VCaP (cell line): ENCODE measurements around the gene UHRF1.
"Not testable (repeated sequence)": the region's sequence is repeated elsewhere in the genome, so short reads cannot be mapped to it uniquely, and the experiment has no call there.

Source experiments
- H3K27ac ChIP-seq: fragments of 450-650 bp; 2 replicates; pipeline ENCODE4 v1.5.1; 2017
- CTCF ChIP-seq: fragments of 450-650 bp; conservative IDR thresholded peaks from 2 replicates; pipeline ENCODE4 v1.5.1; 2017; ENCODE audit warnings: mild to moderate bottlenecking, moderate library complexity

Gene UHRF1

GRCh38 chr19:4889034-4889815 is 20.1 kb upstream of the UHRF1 start:
- H3K27ac ChIP-seq = no peak overlapping the region
- TF ChIP-seq CTCF = no peak

GRCh38 chr19:4891066-4891465 is 18.2 kb upstream of the UHRF1 start:
- no peak for TF ChIP-seq CTCF
- H3K27ac ChIP-seq = no peak overlapping the region

- H3K27ac ChIP-seq = not testable (repeated sequence)
Measured at GRCh38 chr19:4892962-4893361, 16.3 kb upstream of the UHRF1 start.

GRCh38 chr19:4896372-4896771 is 12.9 kb upstream of the UHRF1 start:
- TF ChIP-seq CTCF = no peak
- no peak overlapping the region for H3K27ac ChIP-seq

GRCh38 chr19:4897146-4897545 is 12.2 kb upstream of the UHRF1 start:
- H3K27ac ChIP-seq = no peak overlapping the region
- no peak for TF ChIP-seq CTCF

- H3K27ac ChIP-seq = not testable (repeated sequence)
Measured at GRCh38 chr19:4900879-4901278, 8.4 kb upstream of the UHRF1 start.

GRCh38 chr19:4902796-4903195 is 6.5 kb upstream of the UHRF1 start, which contains the start of gene ARRDC5:
Gene ARRDC5, minus strand, starts transcription at chr19:4902896. Its CDS starts 71 bp downstream, at chr19:4902825.
- TF ChIP-seq CTCF = no peak
- H3K27ac ChIP-seq = no peak within 1 kb of the TSS

- H3K27ac ChIP-seq = no peak overlapping the region
- TF ChIP-seq CTCF = no peak
Measured at GRCh38 chr19:4904481-4904880, 4.8 kb upstream of the UHRF1 start.

GRCh38 chr19:4906963-4907362 is 2.3 kb upstream of the UHRF1 start:
- TF ChIP-seq CTCF = no peak
- no peak overlapping the region for H3K27ac ChIP-seq
